ENCODE data around the gene LBX2. TPM values are rescaled to one million over a fixed set of nuclear protein-coding genes. Genes with fewer than 3 reads are reported as not detected.

LBX2 gene
- 7.7 TPM for total RNA-seq

GRCh38 chr2:74499267-74499939 lies at the start of gene LBX2:
Gene LBX2 (minus strand): TSS chr2:74499603. CDS start chr2:74499537, 66 bp downstream.
- DNase-seq (ENCODE audit: low spot score) (peak; percentile 62), ATAC-seq (peak; percentile 30)

- no peak for ATAC-seq
- DNase-seq (ENCODE audit: low spot score) = peak; percentile 32
Observed at GRCh38 chr2:74548285-74548899, 49.0 kb upstream of the LBX2 start.

GRCh38 chr2:74546004-74546403 lies 46.6 kb upstream of the LBX2 start:
- ATAC-seq (no peak), DNase-seq (ENCODE audit: low spot score) (no peak)

DNA sequence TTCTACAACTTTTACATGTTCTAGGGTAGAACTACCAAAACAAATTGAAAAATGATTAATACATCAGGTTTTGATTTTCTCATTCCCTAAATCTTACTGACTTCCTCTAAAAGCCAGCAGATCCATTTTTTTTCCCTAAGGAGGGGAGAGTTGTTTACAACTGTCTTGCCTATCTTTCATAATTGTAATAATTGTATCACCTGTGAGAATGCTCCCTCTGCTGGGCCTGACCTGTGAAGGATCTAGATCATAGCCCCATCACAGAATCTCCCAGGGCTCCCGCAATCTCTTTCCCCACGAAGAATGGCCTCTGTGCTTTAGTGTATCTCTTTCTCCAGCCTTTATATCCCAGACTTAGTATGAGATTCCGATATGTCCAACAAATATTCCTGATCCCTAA lies 45.2 kb upstream of the LBX2 start:
- DNase-seq (ENCODE audit: low spot score) (no peak), ATAC-seq (peak; percentile 36)

GRCh38 chr2:74542978-74543377 lies 43.6 kb upstream of the LBX2 start:
- DNase-seq (ENCODE audit: low spot score) (no peak), ATAC-seq (no peak)

- ATAC-seq = no peak
- DNase-seq (ENCODE audit: low spot score) = no peak
Observed at GRCh38 chr2:74540291-74540690, 40.9 kb upstream of the LBX2 start.

- ATAC-seq (no peak), DNase-seq (ENCODE audit: low spot score) (no peak)
Observed at GRCh38 chr2:74538881-74539339, 39.5 kb upstream of the LBX2 start.

DNA sequence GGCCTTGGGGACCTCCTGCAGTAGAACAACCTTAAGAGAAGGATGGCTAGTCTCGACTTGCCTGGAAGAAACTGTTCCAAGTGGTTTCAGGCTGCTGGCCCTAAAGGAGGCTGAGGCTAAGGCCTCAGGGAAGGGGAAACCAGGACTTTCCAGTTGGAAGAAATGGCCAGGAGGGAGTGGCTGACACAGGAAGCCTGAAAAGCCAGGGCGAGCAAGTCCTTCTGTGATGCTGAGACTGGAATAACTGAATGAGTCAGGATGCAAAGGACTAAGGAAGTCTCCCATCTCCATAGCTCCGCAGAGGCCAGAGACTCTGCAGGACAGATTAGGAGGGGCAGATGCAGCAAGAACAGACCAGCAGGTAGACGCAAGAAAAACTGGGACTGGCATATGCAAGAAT lies 37.7 kb upstream of the LBX2 start:
- no peak for ATAC-seq

GRCh38 chr2:74536166-74536950 lies 37.0 kb upstream of the LBX2 start:
- DNase-seq (ENCODE audit: low spot score) = no peak
- no peak for ATAC-seq

More for the DNA sequence above, 37.7 kb upstream of the LBX2 start:
- DNase-seq (ENCODE audit: low spot score) = no peak

DNA sequence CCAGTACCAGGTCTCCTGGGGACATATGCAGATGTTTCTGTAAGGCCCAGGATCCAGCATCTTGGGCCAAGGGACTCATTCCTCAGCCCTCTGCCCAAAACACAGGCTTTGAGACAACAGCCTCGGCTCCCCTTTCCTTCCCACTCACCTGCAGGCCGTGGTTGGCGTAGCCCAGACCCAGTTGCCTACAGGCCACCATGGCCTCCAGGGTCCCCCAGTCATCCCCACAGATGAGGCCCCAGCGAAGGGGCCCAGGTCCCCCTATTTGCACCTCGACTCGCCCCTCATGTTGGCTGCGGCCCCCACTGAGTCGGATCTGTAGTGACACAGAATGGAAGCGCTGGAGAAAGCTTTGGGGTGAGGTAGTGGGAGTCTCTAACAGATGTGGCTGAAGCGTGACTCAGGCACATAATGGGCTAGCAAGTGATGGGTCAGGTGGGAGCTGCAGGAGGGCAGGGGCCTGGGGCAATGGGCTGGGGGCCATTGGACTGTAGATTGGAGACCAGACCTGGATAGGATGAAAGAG lies 36.1 kb upstream of the LBX2 start:
- ATAC-seq (no peak), DNase-seq (ENCODE audit: low spot score) (no peak)

DNA sequence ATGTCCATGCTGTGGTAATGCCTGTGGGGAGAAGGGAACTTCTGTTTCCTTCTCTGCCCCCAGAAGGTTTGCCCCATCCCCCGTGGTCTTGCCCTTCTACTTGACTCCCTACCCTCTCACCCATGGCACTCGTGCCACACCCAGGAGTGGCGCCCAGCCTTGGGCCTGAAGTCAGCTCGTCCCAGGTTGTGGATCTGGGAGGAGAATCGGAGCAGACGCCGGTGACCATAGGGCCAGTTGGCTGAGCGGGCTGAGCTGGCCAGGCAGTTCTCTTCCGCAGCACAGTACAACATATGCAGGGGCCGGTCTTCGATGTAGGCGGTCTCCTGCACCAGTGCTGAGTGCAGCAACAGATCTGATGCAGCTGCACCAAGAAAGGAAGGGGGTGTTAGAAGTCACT lies 35.0 kb upstream of the LBX2 start:
- DNase-seq (ENCODE audit: low spot score) (no peak), ATAC-seq (no peak)

- ATAC-seq (no peak), DNase-seq (ENCODE audit: low spot score) (no peak)
Observed at GRCh38 chr2:74533464-74533863, 34.1 kb upstream of the LBX2 start.

- DNase-seq (ENCODE audit: low spot score) (no peak), ATAC-seq (no peak)
Observed at GRCh38 chr2:74532222-74532621, 32.8 kb upstream of the LBX2 start.

DNA sequence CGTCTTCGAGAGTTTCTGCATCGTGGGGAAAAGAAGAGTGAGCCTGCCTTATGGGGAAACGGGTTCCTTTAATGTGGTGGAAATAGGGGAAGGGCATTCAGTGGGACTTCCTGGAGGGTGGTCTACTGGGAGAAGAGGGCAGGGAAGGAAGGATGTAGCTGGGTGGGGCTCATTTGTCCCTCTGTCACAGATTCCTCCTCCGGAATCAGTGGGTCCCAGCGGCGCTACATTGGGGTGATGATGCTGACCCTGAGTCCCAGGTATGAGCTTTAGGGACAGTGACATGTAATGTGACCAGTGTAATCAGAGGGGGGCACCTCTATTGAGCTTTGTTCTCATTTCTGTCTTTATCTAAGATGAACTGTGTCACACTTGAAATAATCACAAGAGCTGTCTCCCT lies 32.3 kb upstream of the LBX2 start:
- DNase-seq (ENCODE audit: low spot score) (no peak), ATAC-seq (no peak)

- ATAC-seq = peak; percentile 31
- DNase-seq (ENCODE audit: low spot score) = no peak
Observed at GRCh38 chr2:74530239-74531187, 31.1 kb upstream of the LBX2 start.

GRCh38 chr2:74529357-74530238 lies 30.2 kb upstream of the LBX2 start, which contains the start of the genes AUP1 and HTRA2:
Gene AUP1 (minus strand): TSS chr2:74529706. CDS start chr2:74529629, 77 bp downstream.
Gene HTRA2 (plus strand): TSS chr2:74529933. CDS start chr2:74530007, 74 bp downstream.
- ATAC-seq (peak; percentile 93), DNase-seq (ENCODE audit: low spot score) (peak; percentile 100)

DNA sequence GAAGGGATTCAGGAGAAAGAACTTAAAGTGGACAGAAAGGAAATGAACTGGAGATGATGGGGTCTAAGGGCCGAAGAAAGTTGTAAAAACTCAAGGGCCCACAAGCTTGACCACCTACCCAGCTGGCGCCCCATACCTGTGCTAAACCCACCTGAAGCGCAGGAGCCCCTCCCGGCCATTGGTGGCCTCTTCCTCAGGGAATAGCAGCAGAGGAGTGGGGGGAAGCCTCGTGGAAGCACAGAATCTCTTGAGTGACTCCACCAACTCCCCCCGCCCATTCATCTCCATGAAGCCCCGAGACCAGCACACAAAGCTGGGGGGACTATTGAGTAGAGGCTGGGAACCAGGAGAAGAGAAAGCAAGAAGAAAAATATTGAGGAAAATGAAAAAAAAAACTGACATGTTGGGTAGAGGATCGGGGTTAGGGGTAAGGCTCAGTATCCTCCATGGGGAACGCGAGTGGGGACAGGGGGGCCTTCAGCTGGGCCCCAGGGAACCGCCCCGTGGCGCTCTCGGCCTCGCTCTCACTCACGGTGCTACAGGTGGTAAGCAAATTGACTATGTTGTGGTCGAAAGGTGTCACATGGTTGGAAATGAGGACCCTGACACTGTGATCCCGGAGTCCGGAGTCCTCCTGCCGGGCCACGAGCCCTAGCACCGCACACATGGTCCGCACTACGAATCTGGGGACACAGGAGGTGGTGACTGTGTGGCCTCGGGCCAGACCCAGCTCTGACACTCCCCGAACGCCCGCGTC lies 29.4 kb upstream of the LBX2 start:
- peak; percentile 18 for ATAC-seq
- DNase-seq (ENCODE audit: low spot score) = no peak

GRCh38 chr2:74527741-74528140 lies 28.3 kb upstream of the LBX2 start:
- DNase-seq (ENCODE audit: low spot score) = no peak
- no peak for ATAC-seq

All from left lobe of liver (tissue), 2 donors.